ENCODE results near the gene POU2F2.

GRCh38 chr19:42089772-42090171 lies 42.5 kb downstream of the POU2F2 start:
- TF ChIP-seq CTCF (IDR thresholded peaks at IDR 0.05): no peak
- TF ChIP-seq POLR2A (IDR thresholded peaks at IDR 0.05): no peak
